Transverse colon (tissue), 4 donors: ENCODE results near the gene BPIFB1. TPM values are rescaled to one million over a fixed set of nuclear protein-coding genes. Genes with fewer than 3 reads are reported as not detected.

Experiments
- DNase-seq: peaks from one replicate; pipeline ENCODE4 v3.0.0-alpha.2; 2019
- H3K27ac ChIP-seq, 4 donors: fragments of 200-600 bp; sonication (generic); 2 replicates each; pipeline ENCODE4 v1.5.1; 2016 to 2018; ENCODE audit warnings: inconsistent platforms in 4 of 4
- H3K27me3 ChIP-seq: fragments of 200-600 bp; sonication (generic); 2 replicates; pipeline ENCODE4 v1.5.1; 2017; ENCODE audit warnings: inconsistent platforms
- H3K36me3 ChIP-seq, 4 donors: fragments of 200-600 bp; sonication (generic); 2 replicates each; pipeline ENCODE4 v1.5.1; 2017 to 2019; ENCODE audit warnings: inconsistent platforms in 4 of 4
- H3K4me1 ChIP-seq, 4 donors: fragments of 200-600 bp; sonication (generic); 2 replicates each; pipeline ENCODE4 v1.5.1; 2017 to 2020; ENCODE audit warnings: inconsistent platforms in 4 of 4
- H3K4me3 ChIP-seq, 4 donors: fragments of 200-600 bp; sonication (generic); 1 replicate in 1 of 4; 2 replicates in 3 of 4; pipeline versions ENCODE4 v1.5.1 to v1.6.1; 2017 to 2019; ENCODE audit warnings: inconsistent platforms in 4 of 4
- H3K9me3 ChIP-seq, 2 donors: fragments of 200-600 bp; sonication (generic); 2 replicates each; pipeline ENCODE4 v1.5.1; 2017 to 2019; ENCODE audit warnings: inconsistent platforms in 2 of 2
- EP300 ChIP-seq: sonication (generic); formaldehyde crosslinking; IDR thresholded peaks from one replicate; pipeline ENCODE4 v1.6.1; 2017; ENCODE audit warnings: antibody characterized with exemption, low read depth
- POLR2A ChIP-seq: fragments of 450-650 bp; IDR thresholded peaks from one replicate; pipeline ENCODE4 v1.6.1; 2016; ENCODE audit warnings: antibody characterized with exemption, mild to moderate bottlenecking, moderate library complexity
- POLR2AphosphoS5 ChIP-seq, 3 donors: sonication (generic); formaldehyde crosslinking; IDR thresholded peaks; one replicate each; pipeline ENCODE4 v1.6.1; 2016; ENCODE audit warnings: antibody characterized with exemption in 3 of 3
- WGBS, 2 donors: methylation state at CpG; one replicate each; pipeline ENCODE4 v1.1.5; 2018; ENCODE audit warnings: low coverage in 1 of 2; 5-methylcytosine and 5-hydroxymethylcytosine counted together
- in situ Hi-C, 4 donors: fragments of 200-750 bp; cut with MboI; loops; one replicate each; pipeline versions ENCODE4 v1.15.0 to v1.15.1; 2017; ENCODE audit warnings: low sequenced_read_pairs in 3 of 4, low pct_ligation_motif_present in 1 of 4, low pct_unique_long_range_greater_than_20kb in 1 of 4
- intact Hi-C: fragments of 100-400 bp; cut with DNase I; formaldehyde crosslinking; loops from one replicate; pipeline ENCODE4 v1.15.1; 2023; ENCODE audit warnings: low total_unique reads
- total RNA-seq, 4 donors: library from RNA; depleted of rRNA; stranded (reverse); fragments of >200 nt; gene quantifications; one replicate each; pipeline ENCODE4 v1.1.0, GENCODE V29; 2016
- TF ChIP-seq, protein P1 (sequence below), 5 experiments: fragments of 200-600 bp in 3 of 5; fragments of 450-650 bp in 2 of 5; sonication (generic) in 3 of 5; IDR thresholded peaks; 1 replicate in 2 of 5; 2 replicates in 3 of 5; pipeline ENCODE4 v1.5.1; 2016 to 2017; ENCODE audit warnings: antibody characterized with exemption in 5 of 5, inconsistent platforms in 3 of 5, mild to moderate bottlenecking in 2 of 5, moderate library complexity in 1 of 5

BPIFB1 gene
- total RNA-seq, 4 donors from 2014 or later: not detected

DNA sequence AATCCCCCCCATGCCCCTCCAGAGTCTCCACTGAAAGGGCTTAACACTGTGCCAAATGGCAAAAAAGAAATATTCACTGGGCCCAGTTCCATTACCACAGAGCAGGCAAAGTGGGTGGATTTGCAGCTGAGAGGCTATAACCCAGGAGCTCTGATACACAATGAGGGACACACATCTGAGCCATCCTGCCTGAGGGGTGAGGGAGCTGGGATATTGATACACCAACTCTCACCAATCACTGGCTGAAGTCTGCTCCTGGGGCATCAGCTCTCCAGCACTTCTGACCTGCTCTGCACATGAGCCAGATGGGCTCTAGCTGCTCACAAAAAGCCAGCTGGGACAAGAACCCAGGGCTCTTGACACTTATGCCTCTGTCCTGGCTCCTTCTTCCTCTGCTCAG, 4.9 kb downstream of the BPIFB1 start:
- Histone ChIP-seq H3K36me3 (no peaks in the 10 kb centered on the region), H3K9me3 (no peaks in the 10 kb centered on the region), H3K27ac (no peak overlapping the region), H3K27me3 (peaks cover 23% of the 10 kb centered on the region), H3K4me3 (no peak overlapping the region), H3K4me1 (no peaks in the 10 kb centered on the region)
- TF ChIP-seq POLR2AphosphoS5 (IDR thresholded peaks at IDR 0.05) (no peak), EP300 (no peak), POLR2A (no peak)
- TF ChIP-seq, protein P1, sequence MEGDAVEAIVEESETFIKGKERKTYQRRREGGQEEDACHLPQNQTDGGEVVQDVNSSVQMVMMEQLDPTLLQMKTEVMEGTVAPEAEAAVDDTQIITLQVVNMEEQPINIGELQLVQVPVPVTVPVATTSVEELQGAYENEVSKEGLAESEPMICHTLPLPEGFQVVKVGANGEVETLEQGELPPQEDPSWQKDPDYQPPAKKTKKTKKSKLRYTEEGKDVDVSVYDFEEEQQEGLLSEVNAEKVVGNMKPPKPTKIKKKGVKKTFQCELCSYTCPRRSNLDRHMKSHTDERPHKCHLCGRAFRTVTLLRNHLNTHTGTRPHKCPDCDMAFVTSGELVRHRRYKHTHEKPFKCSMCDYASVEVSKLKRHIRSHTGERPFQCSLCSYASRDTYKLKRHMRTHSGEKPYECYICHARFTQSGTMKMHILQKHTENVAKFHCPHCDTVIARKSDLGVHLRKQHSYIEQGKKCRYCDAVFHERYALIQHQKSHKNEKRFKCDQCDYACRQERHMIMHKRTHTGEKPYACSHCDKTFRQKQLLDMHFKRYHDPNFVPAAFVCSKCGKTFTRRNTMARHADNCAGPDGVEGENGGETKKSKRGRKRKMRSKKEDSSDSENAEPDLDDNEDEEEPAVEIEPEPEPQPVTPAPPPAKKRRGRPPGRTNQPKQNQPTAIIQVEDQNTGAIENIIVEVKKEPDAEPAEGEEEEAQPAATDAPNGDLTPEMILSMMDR (IDR thresholded peaks at IDR 0.05): no peak
- intact Hi-C loops (no loop called here), in situ Hi-C loops (no loop called here)
- DNase-seq: no peak

DNA sequence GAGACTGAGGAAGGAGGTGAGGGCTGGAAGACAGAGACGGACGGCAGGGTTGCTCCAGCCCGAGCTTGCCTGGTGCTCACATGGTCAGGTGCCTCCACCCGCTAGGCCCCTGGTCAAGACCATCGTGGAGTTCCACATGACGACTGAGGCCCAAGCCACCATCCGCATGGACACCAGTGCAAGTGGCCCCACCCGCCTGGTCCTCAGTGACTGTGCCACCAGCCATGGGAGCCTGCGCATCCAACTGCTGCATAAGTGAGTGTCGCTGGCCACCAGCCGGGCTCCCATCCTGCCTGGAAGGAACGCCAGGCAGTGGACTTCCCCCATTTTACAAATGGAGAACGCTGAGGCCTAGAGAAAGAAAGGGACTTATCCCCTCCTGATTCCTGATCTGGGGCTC, 7.8 kb downstream of the BPIFB1 start:
- H3K4me1 ChIP-seq: no peaks in the 10 kb centered on the region
- no peak overlapping the region for H3K4me3 ChIP-seq
- no peak overlapping the region for H3K27ac ChIP-seq
- no peak for DNase-seq
- H3K27me3 ChIP-seq: peaks cover 24% of the 10 kb centered on the region
- H3K36me3 ChIP-seq: no peaks in the 10 kb centered on the region
- in situ Hi-C loops: loop anchor here in 2 of 4 donors (10.0 kb wide), 2 partner anchors 386 to 396 kb away; no protein-coding TSS in a partner anchor
- intact Hi-C loops: loop anchor here (5.0 kb wide), 1 partner anchor 384 kb away; no protein-coding TSS in a partner anchor
- TF ChIP-seq POLR2A (no peak), POLR2AphosphoS5 (IDR thresholded peaks at IDR 0.05) (no peak)
- TF ChIP-seq, protein P1 (IDR thresholded peaks at IDR 0.05): no peak
- 93% methylated on average over 13 of the region's 13 CpGs; no CpG with 5 or more reads in 1 of the 2 donors for WGBS, 2 donors
- no peaks in the 10 kb centered on the region for H3K9me3 ChIP-seq

GRCh38 chr20:33291416-33291815, 8.4 kb downstream of the BPIFB1 start:
- H3K27ac ChIP-seq: no peak overlapping the region
- TF ChIP-seq, protein P1 (IDR thresholded peaks at IDR 0.05): no peak
- TF ChIP-seq POLR2A (no peak), POLR2AphosphoS5 (IDR thresholded peaks at IDR 0.05) (no peak), EP300 (no peak)
- intact Hi-C loops (loop anchor here (5.0 kb wide), 1 partner anchor 384 kb away; no protein-coding TSS in a partner anchor), in situ Hi-C loops (loop anchor here in 2 of 4 donors (10.0 kb wide), 2 partner anchors 387 to 397 kb away; no protein-coding TSS in a partner anchor)
- 78% methylated on average over 8 of the region's 8 CpGs; no CpG with 5 or more reads in 1 of the 2 donors for WGBS, 2 donors
- DNase-seq: no peak
- peaks cover 24% of the 10 kb centered on the region for H3K27me3 ChIP-seq
- H3K4me3 ChIP-seq: no peak overlapping the region
- H3K4me1 ChIP-seq: no peaks in the 10 kb centered on the region
- no peaks in the 10 kb centered on the region for H3K36me3 ChIP-seq
- H3K9me3 ChIP-seq: no peaks in the 10 kb centered on the region

DNA sequence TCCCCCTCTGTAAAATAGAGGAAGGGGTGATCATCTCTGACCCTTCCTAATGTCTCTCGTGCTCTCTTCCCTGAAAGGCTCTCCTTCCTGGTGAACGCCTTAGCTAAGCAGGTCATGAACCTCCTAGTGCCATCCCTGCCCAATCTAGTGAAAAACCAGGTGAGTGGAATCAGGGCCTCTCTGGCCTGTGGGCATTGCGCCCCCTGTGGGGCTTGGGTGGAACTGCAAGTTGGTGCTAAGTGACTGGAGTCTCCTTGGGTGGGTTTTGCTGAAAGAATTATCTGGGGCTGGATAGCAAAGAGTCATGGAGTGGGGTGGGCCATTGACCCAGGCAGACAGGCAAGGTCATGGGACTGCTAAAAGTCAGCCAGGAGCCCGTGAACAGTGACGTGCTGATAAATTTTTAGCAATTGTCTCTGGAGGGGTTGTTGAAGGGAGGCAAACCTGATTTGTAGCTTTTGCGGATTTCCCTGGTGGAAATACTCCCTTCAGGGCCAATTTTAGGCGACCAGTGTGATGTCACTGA, 8.9 kb downstream of the BPIFB1 start:
- 26 to 33% methylated on average over 1 to 7 of the region's 7 CpGs for WGBS, 2 donors
- no peaks in the 10 kb centered on the region for H3K36me3 ChIP-seq
- H3K27ac ChIP-seq: no peak overlapping the region
- H3K4me1 ChIP-seq: no peaks in the 10 kb centered on the region
- peaks cover 24% of the 10 kb centered on the region for H3K27me3 ChIP-seq
- TF ChIP-seq EP300 (no peak), POLR2AphosphoS5 (IDR thresholded peaks at IDR 0.05) (no peak), POLR2A (no peak)
- TF ChIP-seq, protein P1 (IDR thresholded peaks at IDR 0.05): peak; percentile 50 to 82 (median 79)
- no peaks in the 10 kb centered on the region for H3K9me3 ChIP-seq
- in situ Hi-C loops: loop anchor here in 2 of 4 donors (10.0 kb wide), 2 partner anchors 387 to 397 kb away; no protein-coding TSS in a partner anchor
- intact Hi-C loops: loop anchor here (5.0 kb wide), 1 partner anchor 385 kb away; no protein-coding TSS in a partner anchor
- peak; percentile 33 for DNase-seq
- no peak overlapping the region for H3K4me3 ChIP-seq
